SH-SY5Y (cell line): Measurements from ENCODE around the gene SLC12A2.

Source experiments
- GATA2 ChIP-seq: IDR thresholded peaks from 2 replicates; pipeline ENCODE4 v1.6.1; 2011; ENCODE audit warnings: mild to moderate bottlenecking, low read depth, low read length
- GATA3 ChIP-seq: IDR thresholded peaks from 2 replicates; pipeline ENCODE4 v1.6.1; 2011; ENCODE audit warnings: low read depth, mild to moderate bottlenecking, low read length, moderate library complexity

GRCh38 chr5:128093368-128093767, 9.8 kb downstream of the SLC12A2 start:
- TF ChIP-seq GATA2 (no peak), GATA3 (no peak)
